Measurements from ENCODE around the gene CDKN1A.

The CDKN1A gene

DNA sequence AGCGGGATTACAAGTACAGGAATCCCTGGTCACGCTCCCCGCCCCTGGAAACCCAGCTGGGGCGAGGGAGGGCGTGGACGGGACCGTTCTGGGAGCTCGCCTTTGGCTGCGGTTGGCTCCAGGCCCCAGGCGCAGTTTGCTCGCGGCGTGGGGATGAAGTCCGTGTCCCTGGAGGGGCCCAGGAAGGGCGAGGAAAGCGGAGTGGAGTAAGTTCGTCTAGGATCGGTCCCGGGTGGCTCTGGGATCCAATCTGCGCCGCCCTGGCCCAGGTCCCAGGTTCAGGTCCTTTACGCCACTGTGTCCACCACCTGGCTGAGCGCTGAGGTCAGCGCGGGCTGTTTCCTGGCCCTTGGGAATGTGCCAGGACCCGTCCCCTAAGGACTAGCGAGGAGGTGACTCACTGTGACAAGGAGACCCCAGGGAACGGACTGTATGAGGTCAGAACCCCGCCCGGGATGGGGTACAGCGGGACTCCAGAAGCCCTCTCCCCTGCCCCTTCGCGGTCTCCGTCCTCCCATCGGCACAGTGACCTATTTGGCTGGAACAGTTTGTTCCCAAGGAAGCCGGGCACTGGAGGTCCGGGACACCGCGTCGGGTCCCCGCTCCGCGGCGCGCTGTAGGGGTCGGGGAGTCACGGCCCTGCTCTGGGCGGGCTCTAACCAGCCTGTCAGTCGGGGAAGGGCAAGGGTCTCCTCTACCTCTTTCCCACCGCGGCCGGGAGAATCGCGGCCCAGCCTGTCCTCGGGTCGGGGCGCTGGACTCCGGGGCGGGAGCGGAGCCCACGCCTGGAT is 724 bp downstream of the CDKN1A start:
- H3K27ac ChIP-seq (ENCODE audit: low read depth, low read length), result no peak overlapping the region; the same call in 1 of the 2 replicates
- H3K4me1 ChIP-seq (ENCODE audit: control insufficient read depth, insufficient read depth, low read length), result peaks cover 40% of the 10 kb centered on the region
- H3K4me3 ChIP-seq (ENCODE audit: low read depth, low read length), result peak overlapping the region; percentile 86
- peak overlapping the region; percentile 81 for H3K9ac ChIP-seq (ENCODE audit: low read length)
- H3K9me3 ChIP-seq (ENCODE audit: control insufficient read depth, insufficient read depth, low read depth, low read length), result no peaks in the 10 kb centered on the region
- peaks cover 24% of the 10 kb centered on the region for H3K36me3 ChIP-seq (ENCODE audit: control insufficient read depth, insufficient read depth, low read length)
- peaks cover 15% of the 10 kb centered on the region; the same call in 1 of the 2 replicates for H3K27me3 ChIP-seq (ENCODE audit: control insufficient read depth, insufficient read depth, low read length)

- Histone ChIP-seq H3K36me3 (ENCODE audit: control insufficient read depth, insufficient read depth, low read length) (peaks cover 57% of the 10 kb centered on the region), H3K9ac (ENCODE audit: low read length) (peak overlapping the region; percentile 41), H3K9me3 (ENCODE audit: control insufficient read depth, insufficient read depth, low read depth, low read length) (no peaks in the 10 kb centered on the region), H3K4me3 (ENCODE audit: low read depth, low read length) (no peak overlapping the region; the same call in 1 of the 2 replicates), H3K4me1 (ENCODE audit: control insufficient read depth, insufficient read depth, low read length) (peaks cover 22% of the 10 kb centered on the region), H3K27ac (ENCODE audit: low read depth, low read length) (peak overlapping the region; percentile 7; the same call in 1 of the 2 replicates), H3K27me3 (ENCODE audit: control insufficient read depth, insufficient read depth, low read length) (peaks cover 15% of the 10 kb centered on the region; the same call in 1 of the 2 replicates)
Measured at GRCh38 chr6:36682328-36683144, 4.0 kb downstream of the CDKN1A start.

- Histone ChIP-seq H3K9me3 (ENCODE audit: control insufficient read depth, insufficient read depth, low read depth, low read length) (no peaks in the 10 kb centered on the region), H3K27me3 (ENCODE audit: control insufficient read depth, insufficient read depth, low read length) (peaks cover 15% of the 10 kb centered on the region; the same call in 1 of the 2 replicates), H3K27ac (ENCODE audit: low read depth, low read length) (no peak overlapping the region), H3K4me1 (ENCODE audit: control insufficient read depth, insufficient read depth, low read length) (peaks cover 16% of the 10 kb centered on the region), H3K36me3 (ENCODE audit: control insufficient read depth, insufficient read depth, low read length) (peaks cover 57% of the 10 kb centered on the region), H3K9ac (ENCODE audit: low read length) (no peak overlapping the region), H3K4me3 (ENCODE audit: low read depth, low read length) (no peak overlapping the region)
Measured at GRCh38 chr6:36683145-36683655, 4.7 kb downstream of the CDKN1A start.

DNA sequence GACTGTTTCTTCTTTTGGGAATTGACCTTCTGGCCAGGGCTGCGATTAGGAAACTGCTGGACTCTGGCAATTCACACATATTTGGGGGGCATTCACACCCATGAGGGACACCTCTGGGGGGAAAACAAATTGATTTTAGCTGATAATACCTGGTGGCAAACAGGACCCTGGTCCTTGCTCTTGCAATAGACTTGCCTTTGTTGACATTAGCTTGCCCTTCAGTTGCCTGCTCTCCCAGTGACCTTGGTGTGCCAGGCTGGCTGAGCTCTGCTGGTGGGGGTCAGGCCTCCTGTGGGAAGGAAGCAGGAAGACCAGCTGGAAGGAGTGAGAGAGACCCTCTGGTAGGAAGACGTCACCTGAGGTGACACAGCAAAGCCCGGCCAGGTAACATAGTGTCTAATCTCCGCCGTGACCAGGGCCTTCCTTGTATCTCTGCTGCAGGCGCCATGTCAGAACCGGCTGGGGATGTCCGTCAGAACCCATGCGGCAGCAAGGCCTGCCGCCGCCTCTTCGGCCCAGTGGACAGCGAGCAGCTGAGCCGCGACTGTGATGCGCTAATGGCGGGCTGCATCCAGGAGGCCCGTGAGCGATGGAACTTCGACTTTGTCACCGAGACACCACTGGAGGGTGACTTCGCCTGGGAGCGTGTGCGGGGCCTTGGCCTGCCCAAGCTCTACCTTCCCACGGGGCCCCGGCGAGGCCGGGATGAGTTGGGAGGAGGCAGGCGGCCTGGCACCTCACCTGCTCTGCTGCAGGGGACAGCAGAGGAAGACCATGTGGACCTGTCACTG is 5.3 kb downstream of the CDKN1A start:
- Histone ChIP-seq H3K9ac (ENCODE audit: low read length) (no peak overlapping the region), H3K36me3 (ENCODE audit: control insufficient read depth, insufficient read depth, low read length) (peaks cover 57% of the 10 kb centered on the region), H3K9me3 (ENCODE audit: control insufficient read depth, insufficient read depth, low read depth, low read length) (no peaks in the 10 kb centered on the region), H3K4me3 (ENCODE audit: low read depth, low read length) (no peak overlapping the region), H3K27ac (ENCODE audit: low read depth, low read length) (no peak overlapping the region), H3K27me3 (ENCODE audit: control insufficient read depth, insufficient read depth, low read length) (peaks cover 12% of the 10 kb centered on the region; the same call in 1 of the 2 replicates), H3K4me1 (ENCODE audit: control insufficient read depth, insufficient read depth, low read length) (peaks cover 14% of the 10 kb centered on the region; the same call in 1 of the 2 replicates)

- Histone ChIP-seq H3K4me1 (ENCODE audit: control insufficient read depth, insufficient read depth, low read length) (peaks cover 14% of the 10 kb centered on the region; the same call in 1 of the 2 replicates), H3K27me3 (ENCODE audit: control insufficient read depth, insufficient read depth, low read length) (peaks cover 7% of the 10 kb centered on the region; the same call in 1 of the 2 replicates), H3K27ac (ENCODE audit: low read depth, low read length) (no peak overlapping the region), H3K9me3 (ENCODE audit: control insufficient read depth, insufficient read depth, low read depth, low read length) (no peaks in the 10 kb centered on the region), H3K4me3 (ENCODE audit: low read depth, low read length) (no peak overlapping the region), H3K36me3 (ENCODE audit: control insufficient read depth, insufficient read depth, low read length) (peaks cover 57% of the 10 kb centered on the region), H3K9ac (ENCODE audit: low read length) (no peak overlapping the region)
Measured at GRCh38 chr6:36684447-36684812, 5.9 kb downstream of the CDKN1A start.

GRCh38 chr6:36685166-36685924 is 6.8 kb downstream of the CDKN1A start:
- no peak overlapping the region for H3K4me3 ChIP-seq (ENCODE audit: low read depth, low read length)
- no peak overlapping the region for H3K27ac ChIP-seq (ENCODE audit: low read depth, low read length)
- peaks cover 57% of the 10 kb centered on the region for H3K36me3 ChIP-seq (ENCODE audit: control insufficient read depth, insufficient read depth, low read length)
- no peaks in the 10 kb centered on the region for H3K27me3 ChIP-seq (ENCODE audit: control insufficient read depth, insufficient read depth, low read length)
- H3K4me1 ChIP-seq (ENCODE audit: control insufficient read depth, insufficient read depth, low read length), result peaks cover 14% of the 10 kb centered on the region; the same call in 1 of the 2 replicates
- H3K9me3 ChIP-seq (ENCODE audit: control insufficient read depth, insufficient read depth, low read depth, low read length), result no peaks in the 10 kb centered on the region
- no peak overlapping the region for H3K9ac ChIP-seq (ENCODE audit: low read length)

DNA sequence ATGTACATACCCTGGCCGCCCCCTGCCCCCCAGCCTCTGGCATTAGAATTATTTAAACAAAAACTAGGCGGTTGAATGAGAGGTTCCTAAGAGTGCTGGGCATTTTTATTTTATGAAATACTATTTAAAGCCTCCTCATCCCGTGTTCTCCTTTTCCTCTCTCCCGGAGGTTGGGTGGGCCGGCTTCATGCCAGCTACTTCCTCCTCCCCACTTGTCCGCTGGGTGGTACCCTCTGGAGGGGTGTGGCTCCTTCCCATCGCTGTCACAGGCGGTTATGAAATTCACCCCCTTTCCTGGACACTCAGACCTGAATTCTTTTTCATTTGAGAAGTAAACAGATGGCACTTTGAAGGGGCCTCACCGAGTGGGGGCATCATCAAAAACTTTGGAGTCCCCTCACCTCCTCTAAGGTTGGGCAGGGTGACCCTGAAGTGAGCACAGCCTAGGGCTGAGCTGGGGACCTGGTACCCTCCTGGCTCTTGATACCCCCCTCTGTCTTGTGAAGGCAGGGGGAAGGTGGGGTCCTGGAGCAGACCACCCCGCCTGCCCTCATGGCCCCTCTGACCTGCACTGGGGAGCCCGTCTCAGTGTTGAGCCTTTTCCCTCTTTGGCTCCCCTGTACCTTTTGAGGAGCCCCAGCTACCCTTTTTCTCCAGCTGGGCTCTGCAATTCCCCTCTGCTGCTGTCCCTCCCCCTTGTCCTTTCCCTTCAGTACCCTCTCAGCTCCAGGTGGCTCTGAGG is 7.6 kb downstream of the CDKN1A start:
- Histone ChIP-seq H3K9me3 (ENCODE audit: control insufficient read depth, insufficient read depth, low read depth, low read length) (no peaks in the 10 kb centered on the region), H3K27me3 (ENCODE audit: control insufficient read depth, insufficient read depth, low read length) (no peaks in the 10 kb centered on the region), H3K9ac (ENCODE audit: low read length) (no peak overlapping the region), H3K4me3 (ENCODE audit: low read depth, low read length) (no peak overlapping the region), H3K36me3 (ENCODE audit: control insufficient read depth, insufficient read depth, low read length) (peaks cover 57% of the 10 kb centered on the region), H3K4me1 (ENCODE audit: control insufficient read depth, insufficient read depth, low read length) (peaks cover 9% of the 10 kb centered on the region; the same call in 1 of the 2 replicates), H3K27ac (ENCODE audit: low read depth, low read length) (no peak overlapping the region)

- peaks cover 7% of the 10 kb centered on the region; the same call in 1 of the 2 replicates for H3K4me1 ChIP-seq (ENCODE audit: control insufficient read depth, insufficient read depth, low read length)
- peaks cover 55% of the 10 kb centered on the region for H3K36me3 ChIP-seq (ENCODE audit: control insufficient read depth, insufficient read depth, low read length)
- no peak overlapping the region for H3K27ac ChIP-seq (ENCODE audit: low read depth, low read length)
Measured at GRCh38 chr6:36686668-36687513, 8.4 kb downstream of the CDKN1A start.

GRCh38 chr6:36688063-36688738 is 9.7 kb downstream of the CDKN1A start:
- no peak overlapping the region for H3K4me3 ChIP-seq (ENCODE audit: low read depth, low read length)
- H3K4me1 ChIP-seq (ENCODE audit: control insufficient read depth, insufficient read depth, low read length), result no peaks in the 10 kb centered on the region
- H3K9me3 ChIP-seq (ENCODE audit: control insufficient read depth, insufficient read depth, low read depth, low read length), result no peaks in the 10 kb centered on the region
- no peak overlapping the region for H3K27ac ChIP-seq (ENCODE audit: low read depth, low read length)
- no peak overlapping the region for H3K9ac ChIP-seq (ENCODE audit: low read length)
- H3K36me3 ChIP-seq (ENCODE audit: control insufficient read depth, insufficient read depth, low read length), result peaks cover 43% of the 10 kb centered on the region
- no peaks in the 10 kb centered on the region for H3K27me3 ChIP-seq (ENCODE audit: control insufficient read depth, insufficient read depth, low read length)

More at GRCh38 chr6:36686668-36687513, 8.4 kb downstream of the CDKN1A start:
- Histone ChIP-seq H3K4me3 (ENCODE audit: low read depth, low read length) (no peak overlapping the region), H3K27me3 (ENCODE audit: control insufficient read depth, insufficient read depth, low read length) (no peaks in the 10 kb centered on the region), H3K9me3 (ENCODE audit: control insufficient read depth, insufficient read depth, low read depth, low read length) (no peaks in the 10 kb centered on the region), H3K9ac (ENCODE audit: low read length) (no peak overlapping the region)

Measured in HUES6 (cell line).